Measurements from ENCODE around the gene KRT31. TPM values are rescaled to one million over a fixed set of nuclear protein-coding genes. Genes with fewer than 3 reads are reported as not detected.

The KRT31 gene
- not detected in 2 replicates for total RNA-seq (2012; rRNA removed)
- polyA plus RNA-seq (2012; rRNA removed): 0.05 TPM in 1 of 2 replicates, not detected in the other
- not detected in 2 replicates for polyA plus RNA-seq (2012; cell fraction: cytosol; rRNA removed)
- polyA plus RNA-seq (2012; cell fraction: nucleus; rRNA removed; ENCODE audit: low replicate concordance): 0.07 and 0.08 TPM in 2 replicates
- not detected for Bru-seq, nascent RNA
- not detected for BruChase-seq, experiment 1, labeled RNA remaining after a 6-hour chase
- BruChase-seq, experiment 2, labeled RNA remaining after a 2-hour chase: not detected
- long read RNA-seq: 0 reads

DNA sequence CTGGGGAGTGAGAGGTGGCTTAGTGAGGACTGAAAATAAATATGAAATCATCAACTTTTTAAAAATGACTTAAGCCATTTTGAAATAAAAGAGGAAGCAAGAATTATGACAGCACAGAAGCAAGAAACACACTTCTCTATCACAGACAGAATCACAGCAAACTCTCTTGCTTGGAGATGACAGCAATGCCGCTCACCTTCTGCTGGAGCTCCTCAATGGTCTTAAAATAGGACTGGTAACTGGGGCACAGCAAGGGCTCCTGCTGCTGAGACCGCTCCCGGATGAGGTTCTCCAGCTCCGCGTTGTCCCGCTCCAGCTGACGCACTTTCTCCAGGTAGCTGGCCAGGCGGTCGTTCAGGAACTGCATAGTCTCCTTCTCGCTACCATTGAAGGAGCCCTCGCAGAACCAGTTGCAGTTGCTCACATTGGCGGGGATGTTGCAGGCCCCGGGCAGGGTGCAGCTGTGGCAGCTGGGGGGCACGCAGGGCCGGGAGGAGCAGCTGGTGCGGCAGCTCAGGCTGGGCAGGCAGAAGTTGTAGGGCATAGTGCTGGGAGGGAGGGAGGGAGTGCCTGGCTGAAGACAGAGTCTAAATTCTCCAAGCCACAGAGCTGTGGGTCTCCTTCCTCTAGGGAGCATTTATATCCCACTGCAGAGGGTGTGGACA lies at the start of gene KRT31:
Gene KRT31 (minus strand): TSS at position 613 of the 665 bp plus-strand sequence. CDS start 69 bp downstream, at position 544.
- Histone ChIP-seq H2BK15ac (ENCODE audit: low read depth, low read length) (peak within 1 kb of the TSS; percentile 16; the same call in 1 of the 3 replicates), H4K8ac (ENCODE audit: low read depth in 2 of 2, low read length in 2 of 2) (0 out of 4 replicates have a peak within 1 kb of the TSS, but pooled peaks of 1 of the 2 experiments have one; percentile 19), H2BK20ac (ENCODE audit: low read depth, low read length) (no peak within 1 kb of the TSS), H4K5ac (ENCODE audit: low read depth, low read length) (no peak within 1 kb of the TSS), H3K9ac (ENCODE audit: low read depth, low read length) (no peak within 1 kb of the TSS), H3K4me2 (ENCODE audit: low read depth, low read length) (no peak within 1 kb of the TSS), H2AK5ac (ENCODE audit: low read depth, low read length) (no peak within 1 kb of the TSS; the same call in 1 of the 2 replicates), H3K56ac (ENCODE audit: extremely low read depth, insufficient read depth, low read length) (no peak within 1 kb of the TSS), H3K18ac (ENCODE audit: low read depth, low read length) (no peak within 1 kb of the TSS), H3K36me3 (ENCODE audit: control insufficient read depth, insufficient read depth, low read length) (no peaks in the 10 kb centered on the region), H4K20me1 (ENCODE audit: insufficient read depth, low read length) (no peaks in the 10 kb centered on the region), H3K4me3 (ENCODE audit: insufficient read depth, low read depth, low read length) (no peak within 1 kb of the TSS), H3K9me3 (ENCODE audit: control insufficient read depth, insufficient read depth, low read length) (no peaks in the 10 kb centered on the region), H3K14ac (replicated peaks; ENCODE audit: low read depth, low read length) (no peak within 1 kb of the TSS), H3K27me3 (ENCODE audit: control insufficient read depth, insufficient read depth, low read length) (no peaks in the 10 kb centered on the region), H3K4ac (ENCODE audit: low read depth, low read length) (no peak within 1 kb of the TSS), H3K79me1 (ENCODE audit: low read depth in 1 of 2, low read length in 2 of 2) (no peaks in the 10 kb centered on the region), H3K9me1 (ENCODE audit: insufficient read depth, low read length) (no peaks in the 10 kb centered on the region; the same call in none of the 2 replicates), H3K23ac (ENCODE audit: low read depth, low read length) (no peak within 1 kb of the TSS), H2AFZ (replicated peaks; ENCODE audit: low read length, poor library complexity) (no peak within 1 kb of the TSS), H2BK5ac (ENCODE audit: low read depth, low read length, poor library complexity, severe bottlenecking) (no peak within 1 kb of the TSS), H2BK120ac (ENCODE audit: low read depth, low read length) (no peak within 1 kb of the TSS), H2AK9ac (replicated peaks; ENCODE audit: low read depth, low read length, poor library complexity) (no peak within 1 kb of the TSS), H3K27ac (ENCODE audit: insufficient read depth, low read length) (no peak within 1 kb of the TSS), H4K91ac (ENCODE audit: insufficient read depth, low read depth, low read length) (no peak within 1 kb of the TSS), H3K4me1 (ENCODE audit: control insufficient read depth, insufficient read depth, low read length) (peaks cover 7% of the 10 kb centered on the region; the same call in 1 of the 2 replicates)
- intact Hi-C loops (cut with micrococcal nuclease) (no loop called here), dilution Hi-C loops (cut with HindIII; ENCODE audit: low sequenced_read_pairs, unreplicated experiment) (no loop called here), in situ Hi-C loops (cut with MboI; ENCODE audit: low sequenced_read_pairs) (no loop called here)
- BruUV-seq (replicated peaks): no TSS peak
- TF ChIP-seq CHD1 (IDR thresholded peaks at IDR 0.05; ENCODE audit: low read depth, low read length) (no peak), SMC3 (IDR thresholded peaks at IDR 0.05; ENCODE audit: low read depth, low read length) (no peak), CEBPB (IDR thresholded peaks at IDR 0.05; ENCODE audit: low read depth, low read length) (no peak), MXI1 (IDR thresholded peaks at IDR 0.05; ENCODE audit: borderline replicate concordance, low read depth, low read length) (no peak), BHLHE40 (IDR thresholded peaks at IDR 0.05; ENCODE audit: low read depth, low read length) (no peak), RFX5 (IDR thresholded peaks at IDR 0.05; ENCODE audit: low read depth, low read length) (no peak), MAFK (IDR thresholded peaks at IDR 0.05; ENCODE audit: low read depth, low read length) (no peak), FOS (IDR thresholded peaks at IDR 0.05; ENCODE audit: low read depth, low read length) (no peak)
- TF ChIP-seq, protein P1, sequence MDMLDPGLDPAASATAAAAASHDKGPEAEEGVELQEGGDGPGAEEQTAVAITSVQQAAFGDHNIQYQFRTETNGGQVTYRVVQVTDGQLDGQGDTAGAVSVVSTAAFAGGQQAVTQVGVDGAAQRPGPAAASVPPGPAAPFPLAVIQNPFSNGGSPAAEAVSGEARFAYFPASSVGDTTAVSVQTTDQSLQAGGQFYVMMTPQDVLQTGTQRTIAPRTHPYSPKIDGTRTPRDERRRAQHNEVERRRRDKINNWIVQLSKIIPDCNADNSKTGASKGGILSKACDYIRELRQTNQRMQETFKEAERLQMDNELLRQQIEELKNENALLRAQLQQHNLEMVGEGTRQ (IDR thresholded peaks at IDR 0.05; ENCODE audit: low read depth, low read length): no peak
- POLR2A ChIA-PET (ENCODE audit: unreplicated experiment): no interaction called here
- ATAC-seq (ENCODE audit: low read depth): no peak
- WGBS, 2 experiments (ENCODE audit: extremely low coverage in 2 of 2, insufficient read length in 1 of 2): no CpG with 5 or more reads among the region's 16 CpGs
- CTCF ChIA-PET: no interaction called here
- no peak for DNase-seq
